Naive thymus-derived CD8-positive, alpha-beta T cell (primary cell): ENCODE data around the gene AHNAK. TPM values are rescaled to one million over a fixed set of nuclear protein-coding genes. Genes with fewer than 3 reads are reported as not detected.

Experiments used
- ATAC-seq, 2 donors: fragments of 150-1000 bp; cut with Tn5 transposase in 1 of 2; sonication (Bioruptor Pico), chemical (Tn5 transposase) in 1 of 2; 1 replicate in 1 of 2; 2 replicates in 1 of 2; pipeline ENCODE4 v1.10.0; 2021; ENCODE audit warnings: mild to moderate bottlenecking in 2 of 2, moderate library complexity in 2 of 2
- POLR2A ChIA-PET: fragments of 350-600 bp; sonication (Branson Sonifier 250); formaldehyde crosslinking; loops from one replicate; lab custom pipeline; 2021; ENCODE audit warnings: antibody characterized with exemption; lab: Charles Lee
- DNase-seq, 10 donors: peaks; one replicate each; pipeline versions ENCODE4 v3.0.0 to v3.0.0-alpha.2; 2020 to 2022
- H3K27ac Mint-ChIP-seq, 10 donors: one replicate each; pipeline ENCODE4 v1.8.0; 2020 to 2022; ENCODE audit warnings: mild to moderate bottlenecking in 10 of 10, mixed read lengths in 10 of 10, moderate library complexity in 4 of 10, inconsistent platforms in 1 of 10
- H3K27me3 Mint-ChIP-seq, 5 donors: one replicate each; pipeline ENCODE4 v1.8.0; 2021 to 2022; ENCODE audit warnings: mixed read lengths in 5 of 5
- H3K36me3 Mint-ChIP-seq, 3 donors: one replicate each; pipeline ENCODE4 v1.8.0; 2020 to 2022; ENCODE audit warnings: mixed read lengths in 3 of 3, mild to moderate bottlenecking in 2 of 3, inconsistent platforms in 1 of 3
- H3K4me1 Mint-ChIP-seq, 4 donors: one replicate each; pipeline ENCODE4 v1.8.0; 2021 to 2022; ENCODE audit warnings: mixed read lengths in 4 of 4
- H3K4me3 Mint-ChIP-seq, 10 donors: one replicate each; pipeline ENCODE4 v1.8.0; 2020 to 2022; ENCODE audit warnings: mild to moderate bottlenecking in 10 of 10, mixed read lengths in 10 of 10, moderate library complexity in 6 of 10, inconsistent platforms in 1 of 10
- H3K9me3 Mint-ChIP-seq, 9 donors: one replicate each; pipeline ENCODE4 v1.8.0; 2020 to 2022; ENCODE audit warnings: mixed read lengths in 9 of 9, mild to moderate bottlenecking in 3 of 9, inconsistent platforms in 1 of 9, moderate library complexity in 1 of 9
- polyA plus RNA-seq, 3 donors: library from polyadenylated mRNA; unstranded; fragments of 300-500 nt; fragmentation: Illumina TruSeq; gene quantifications; one replicate each; pipeline ENCODE4 v1.2.3, GENCODE V29; 2021
- total RNA-seq, 8 experiments: library from RNA in 2 of 8; stranded (reverse) in 2 of 8; gene quantifications; one replicate each; pipeline ENCODE4 v1.2.3 and lab custom pipeline; 2021 to 2026

AHNAK gene
- total and polyA plus RNA-seq, 5 experiments from 2014 or later: 7.7 to 231 (median 19.8) TPM

- POLR2A ChIA-PET: no interaction called here
- DNase-seq: no peak
- no peak overlapping the region for H3K4me3 Mint-ChIP-seq
- no peak overlapping the region for H3K27ac Mint-ChIP-seq
- peaks cover 0 to 28% (median 0%) of the 10 kb centered on the region in 3 donors for H3K36me3 Mint-ChIP-seq
- H3K4me1 Mint-ChIP-seq: peaks cover 0 to 13% (median 1%) of the 10 kb centered on the region in 4 donors
- peaks cover 0 to 5% (median 0%) of the 10 kb centered on the region in 5 donors for H3K27me3 Mint-ChIP-seq
- no peaks in the 10 kb centered on the region for H3K9me3 Mint-ChIP-seq
- peak in 1 of 2 donors; percentile 6 for ATAC-seq
Observed at GRCh38 chr11:62512961-62513360, 33.6 kb downstream of the AHNAK start.

GRCh38 chr11:62508336-62509058, 38.1 kb downstream of the AHNAK start:
- Mint-ChIP-seq H3K4me1 (peaks cover 0 to 13% (median 0%) of the 10 kb centered on the region in 4 donors), H3K27me3 (peaks cover 0 to 18% (median 5%) of the 10 kb centered on the region in 5 donors), H3K4me3 (no peak overlapping the region), H3K36me3 (peaks cover 0 to 4% (median 0%) of the 10 kb centered on the region in 3 donors), H3K27ac (no peak overlapping the region), H3K9me3 (no peaks in the 10 kb centered on the region)
- POLR2A ChIA-PET: no interaction called here
- no peak for ATAC-seq
- peak in 1 of 10 donors; percentile 14 for DNase-seq

- H3K27ac Mint-ChIP-seq: peak overlapping the region in 1 of 10 donors; percentile 38
- peaks cover 0 to 18% (median under 1%) of the 10 kb centered on the region in 4 donors for H3K4me1 Mint-ChIP-seq
- H3K4me3 Mint-ChIP-seq: no peak overlapping the region
- no peaks in the 10 kb centered on the region for H3K9me3 Mint-ChIP-seq
- DNase-seq (no peak), ATAC-seq (no peak)
- H3K36me3 Mint-ChIP-seq: no peaks in the 10 kb centered on the region
- POLR2A ChIA-PET: no interaction called here
- peaks cover 3 to 26% (median 11%) of the 10 kb centered on the region in 5 donors for H3K27me3 Mint-ChIP-seq
Observed at GRCh38 chr11:62507125-62507422, 39.5 kb downstream of the AHNAK start.

GRCh38 chr11:62506413-62507124, 40.0 kb downstream of the AHNAK start:
- DNase-seq (no peak), ATAC-seq (no peak)
- POLR2A ChIA-PET: interaction anchor here (0.6 kb wide), 1 partner anchor 127 kb away, joined by 3 read pairs; no protein-coding TSS in a partner anchor
- Mint-ChIP-seq H3K36me3 (no peaks in the 10 kb centered on the region), H3K9me3 (no peaks in the 10 kb centered on the region), H3K4me1 (peaks cover 0 to 22% (median under 1%) of the 10 kb centered on the region in 4 donors), H3K27me3 (peaks cover 3 to 31% (median 14%) of the 10 kb centered on the region in 5 donors), H3K4me3 (no peak overlapping the region), H3K27ac (no peak overlapping the region)

- POLR2A ChIA-PET: interaction anchor here (0.6 kb wide), 1 partner anchor 126 kb away, joined by 3 read pairs; no protein-coding TSS in a partner anchor
- no peak overlapping the region for H3K27ac Mint-ChIP-seq
- no peaks in the 10 kb centered on the region for H3K36me3 Mint-ChIP-seq
- H3K9me3 Mint-ChIP-seq: no peaks in the 10 kb centered on the region
- no peak for ATAC-seq
- H3K27me3 Mint-ChIP-seq: peaks cover 3 to 32% (median 16%) of the 10 kb centered on the region in 5 donors
- H3K4me3 Mint-ChIP-seq: no peak overlapping the region
- DNase-seq: no peak
- H3K4me1 Mint-ChIP-seq: peaks cover 0 to 23% (median under 1%) of the 10 kb centered on the region in 4 donors
Observed at GRCh38 chr11:62505440-62506091, 41.0 kb downstream of the AHNAK start.

- ATAC-seq (no peak), DNase-seq (no peak)
- Mint-ChIP-seq H3K9me3 (no peaks in the 10 kb centered on the region), H3K27me3 (peaks cover 3 to 32% (median 16%) of the 10 kb centered on the region in 5 donors), H3K4me3 (no peak overlapping the region), H3K27ac (peak overlapping the region in 1 of 10 donors; percentile 9), H3K36me3 (no peaks in the 10 kb centered on the region), H3K4me1 (peaks cover 0 to 23% (median under 1%) of the 10 kb centered on the region in 4 donors)
- POLR2A ChIA-PET: no interaction called here
Observed at GRCh38 chr11:62505059-62505439, 41.6 kb downstream of the AHNAK start.

- POLR2A ChIA-PET: no interaction called here
- Mint-ChIP-seq H3K9me3 (no peaks in the 10 kb centered on the region), H3K4me1 (peaks cover 0 to 26% (median 2%) of the 10 kb centered on the region in 4 donors), H3K36me3 (no peaks in the 10 kb centered on the region), H3K27ac (peak overlapping the region in 1 of 10 donors; percentile 24), H3K4me3 (no peak overlapping the region), H3K27me3 (peaks cover 3 to 32% (median 16%) of the 10 kb centered on the region in 5 donors)
- ATAC-seq: no peak
- DNase-seq: no peak
Observed at GRCh38 chr11:62504158-62504973, 42.2 kb downstream of the AHNAK start.

- Mint-ChIP-seq H3K4me1 (peaks cover 0 to 16% (median 2%) of the 10 kb centered on the region in 4 donors), H3K36me3 (no peaks in the 10 kb centered on the region), H3K27me3 (peaks cover 3 to 29% (median 16%) of the 10 kb centered on the region in 5 donors), H3K9me3 (no peaks in the 10 kb centered on the region), H3K4me3 (no peak overlapping the region), H3K27ac (peak overlapping the region in 4 of 10 donors; percentile 7 to 67 (median 39))
- DNase-seq: no peak
- ATAC-seq: no peak
- POLR2A ChIA-PET: no interaction called here
Observed at GRCh38 chr11:62502030-62502730, 44.4 kb downstream of the AHNAK start.

GRCh38 chr11:62501432-62501891, 45.1 kb downstream of the AHNAK start:
- no peak overlapping the region for H3K4me3 Mint-ChIP-seq
- DNase-seq: no peak
- H3K9me3 Mint-ChIP-seq: no peaks in the 10 kb centered on the region
- H3K27me3 Mint-ChIP-seq: peaks cover 3 to 23% (median 16%) of the 10 kb centered on the region in 5 donors
- POLR2A ChIA-PET: no interaction called here
- no peaks in the 10 kb centered on the region for H3K36me3 Mint-ChIP-seq
- no peak for ATAC-seq
- peaks cover 0 to 16% (median 2%) of the 10 kb centered on the region in 4 donors for H3K4me1 Mint-ChIP-seq
- peak overlapping the region in 1 of 10 donors; percentile 67 for H3K27ac Mint-ChIP-seq

GRCh38 chr11:62500650-62501030, 46.0 kb downstream of the AHNAK start:
- peaks cover 0 to 16% (median 2%) of the 10 kb centered on the region in 4 donors for H3K4me1 Mint-ChIP-seq
- peak overlapping the region in 1 of 10 donors; percentile 34 for H3K4me3 Mint-ChIP-seq
- H3K27me3 Mint-ChIP-seq: peaks cover 3 to 21% (median 14%) of the 10 kb centered on the region in 5 donors
- no peaks in the 10 kb centered on the region for H3K36me3 Mint-ChIP-seq
- no peak for ATAC-seq
- POLR2A ChIA-PET: interaction anchor here (0.6 kb wide), 1 partner anchor 377 kb away, joined by 3 read pairs; no protein-coding TSS in a partner anchor
- no peak overlapping the region for H3K27ac Mint-ChIP-seq
- DNase-seq: no peak
- no peaks in the 10 kb centered on the region for H3K9me3 Mint-ChIP-seq

GRCh38 chr11:62499944-62500649, 46.5 kb downstream of the AHNAK start:
- DNase-seq: no peak
- Mint-ChIP-seq H3K4me1 (peaks cover 0 to 16% (median 2%) of the 10 kb centered on the region in 4 donors), H3K27ac (no peak overlapping the region), H3K9me3 (no peaks in the 10 kb centered on the region), H3K4me3 (peak overlapping the region in 1 of 10 donors; percentile 34), H3K27me3 (peaks cover 3 to 18% (median 11%) of the 10 kb centered on the region in 5 donors), H3K36me3 (no peaks in the 10 kb centered on the region)
- POLR2A ChIA-PET: no interaction called here
- no peak for ATAC-seq
